Heart left ventricle (tissue), 13 donors: ENCODE results near the gene CACNA1C.

Source experiments
- CTCF ChIP-seq, 12 donors: fragments of 200-600 bp; sonication (generic) in 4 of 12; IDR thresholded peaks; one replicate each; pipeline versions ENCODE4 v1.5.0 to v1.8.0; 2018 to 2022; ENCODE audit warnings: antibody characterized with exemption in 12 of 12, mild to moderate bottlenecking in 5 of 12
- POLR2A ChIP-seq, 2 donors: fragments of 450-650 bp; IDR thresholded peaks; one replicate each; pipeline ENCODE4 v1.6.1; 2017; ENCODE audit warnings: antibody characterized with exemption in 2 of 2, mild to moderate bottlenecking in 2 of 2, moderate library complexity in 2 of 2
- donor health status: ischemic (EF 13 %, LVEDD 7.1; RV severe dilation, severe dysfunction).
- donor health status: DM: no; HTN: yes; CAD: no.
- donor health status: DM: no; HTN: no; CAD: no.
- donor health status: ischemic (EF 25% LVEDD 6.9; RV normal size, moderate dysfunction).
- donor health status: ischemic (EF 25% LVEDD 5.7; RV mildly dilated, moderate dysfunction).
- donor health status: ischemic (EF 35%, LVEDD 5.7; RV mildly dilated, moderate dysfunction).
- donor health status: nonischemic (EF 11% LVEDD 7.7; RV severe dilation, severe dysfunction).
- donor health status: DM: yes; HTN: yes; CAD: no.
- donor health status: PGD.
- donor health status: ischemic (EF 29% LVEDD 5.4; RV normal size, mild dysfunction).
- donor health status: nonischemic (EF 23%, LVEDD 6.1; RV moderate dilation, normal function).

- TF ChIP-seq CTCF (IDR thresholded peaks at IDR 0.05) (no peak), POLR2A (IDR thresholded peaks at IDR 0.05) (no peak)
Observed at GRCh38 chr12:2299206-2299605, 246.4 kb downstream of the CACNA1C start.
